H54 (cell line): ENCODE results near the gene NAALADL2.

Source experiments
- DNase-seq: peaks from one replicate; pipeline ENCODE4 v3.0.0; 2011; ENCODE audit warnings: low spot score, mixed read lengths; ENCODE audit not compliant: insufficient read length
- FAIRE-seq: peaks from 3 replicates; lab custom pipeline; 2011; peaks lifted over from hg19 to GRCh38; lab: Jason Lieb, UNC
- POLR2A ChIP-seq: IDR thresholded peaks from 2 replicates; pipeline ENCODE4 v1.6.1; 2011; ENCODE audit warnings: low read depth, mild to moderate bottlenecking, low read length

NAALADL2 gene

DNA sequence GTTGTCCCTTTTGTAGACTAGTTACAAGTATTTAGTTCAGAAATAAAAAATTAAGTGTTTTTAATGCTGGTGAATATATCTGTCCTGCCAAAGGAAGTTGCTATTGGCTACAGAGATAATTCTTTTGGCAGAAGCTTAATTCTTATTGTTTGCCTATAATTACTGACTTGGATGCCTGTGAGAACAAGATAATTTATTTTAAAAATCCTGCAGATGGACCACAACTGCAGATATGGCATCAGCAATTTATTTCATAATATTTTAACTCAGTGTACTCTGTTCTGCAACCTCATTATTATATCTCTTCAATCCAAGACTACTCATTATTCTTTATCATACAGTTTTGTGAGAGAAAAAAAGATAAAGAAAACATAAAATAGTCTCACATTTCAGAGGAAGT, 789.8 kb downstream of the NAALADL2 start:
- no peak for TF ChIP-seq POLR2A
- FAIRE-seq = no peak
- DNase-seq = no peak

DNA sequence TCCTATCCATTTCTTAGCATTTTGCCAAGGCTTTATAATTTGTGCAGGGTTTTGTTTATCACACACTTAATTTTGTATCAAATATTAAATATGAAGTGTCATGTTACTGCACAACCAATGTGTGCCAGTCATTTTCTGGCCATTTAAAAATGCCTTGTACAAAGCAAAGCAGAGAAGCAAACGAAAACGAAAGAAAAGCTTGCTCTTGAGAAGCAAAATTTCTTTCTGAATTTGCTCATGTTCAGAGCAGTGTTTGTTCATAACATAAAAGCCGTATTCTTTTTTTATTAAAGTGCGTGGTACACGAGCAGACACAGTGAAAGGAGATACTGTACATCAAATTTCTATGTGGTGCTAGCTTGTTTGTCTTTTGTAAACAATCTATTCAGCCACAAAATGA, 792.6 kb downstream of the NAALADL2 start:
- no peak for DNase-seq
- FAIRE-seq = no peak
- TF ChIP-seq POLR2A = no peak

DNA sequence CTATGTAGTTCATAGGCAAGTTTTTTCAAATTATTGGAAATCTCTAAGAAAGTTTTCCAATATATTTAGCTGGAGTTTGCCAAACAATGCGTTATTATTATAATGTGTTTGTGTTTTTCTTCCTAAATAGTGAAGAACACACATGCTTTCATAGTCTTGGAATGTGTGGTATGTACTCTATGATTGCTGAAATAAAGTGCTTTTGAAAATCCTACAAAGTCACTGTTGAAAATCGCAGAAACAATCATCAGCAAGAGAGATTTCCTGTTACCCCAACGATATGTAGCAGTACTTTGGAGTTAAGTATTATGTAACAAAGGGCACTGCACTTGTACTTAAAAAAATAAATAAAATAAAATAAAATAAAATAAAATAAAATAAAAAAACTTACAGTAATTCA, 796.2 kb downstream of the NAALADL2 start:
- no peak for TF ChIP-seq POLR2A
- no peak for FAIRE-seq

DNA sequence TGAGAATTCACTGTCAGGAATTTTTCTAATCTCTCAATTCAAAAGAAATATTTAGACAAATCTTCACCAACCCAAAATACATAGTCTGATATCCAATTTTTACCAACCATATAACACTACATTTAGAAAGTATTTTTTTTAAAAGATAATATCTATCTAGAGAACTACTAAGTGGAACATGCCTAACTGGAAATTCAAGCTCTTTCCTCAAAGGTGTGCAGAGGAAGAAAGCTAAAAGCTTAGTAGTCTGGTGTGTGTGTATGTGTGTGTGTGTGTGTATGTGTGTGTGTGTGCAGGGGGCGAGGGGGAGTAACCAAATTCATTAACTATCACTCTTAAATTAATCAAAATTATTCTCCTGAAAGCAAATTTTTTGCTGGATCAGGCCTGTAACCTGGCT, 797.3 kb downstream of the NAALADL2 start:
- no peak for DNase-seq
- no peak for TF ChIP-seq POLR2A
- no peak for FAIRE-seq

More for the DNA sequence above, 796.2 kb downstream of the NAALADL2 start:
- no peak for DNase-seq

DNA sequence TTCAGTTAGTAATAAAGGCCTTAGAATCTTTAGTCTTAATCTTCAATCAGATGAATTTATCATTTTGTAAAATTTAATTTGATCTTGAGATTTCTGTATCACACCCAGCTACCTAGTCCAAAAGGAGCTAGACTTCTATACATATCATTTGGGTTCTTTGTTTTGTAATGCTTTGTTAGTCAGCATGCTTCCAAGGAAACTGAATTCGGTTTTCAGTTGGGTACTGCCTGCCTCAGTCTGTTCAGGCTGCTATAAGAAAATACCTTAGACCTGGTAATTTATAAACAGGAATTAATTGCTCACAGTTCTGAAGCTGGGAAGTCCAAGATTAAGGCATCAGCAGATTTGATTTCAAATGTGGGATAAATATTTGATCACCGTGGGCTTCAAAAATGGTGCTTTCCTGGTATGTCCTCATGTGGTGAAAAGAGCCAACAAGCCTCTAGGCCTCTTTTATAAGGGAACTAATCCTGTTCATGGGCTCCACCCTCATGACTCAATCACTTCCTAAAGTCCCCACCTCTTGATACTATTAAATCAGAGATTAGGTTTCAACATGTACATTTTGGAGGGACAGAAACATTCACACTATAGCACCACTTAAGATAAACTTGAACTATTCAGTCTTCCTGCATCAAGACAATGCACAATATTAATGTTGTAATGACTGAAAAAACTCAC, 800.7 kb downstream of the NAALADL2 start:
- DNase-seq (no peak), FAIRE-seq (peak; percentile 6)
- TF ChIP-seq POLR2A = no peak

DNA sequence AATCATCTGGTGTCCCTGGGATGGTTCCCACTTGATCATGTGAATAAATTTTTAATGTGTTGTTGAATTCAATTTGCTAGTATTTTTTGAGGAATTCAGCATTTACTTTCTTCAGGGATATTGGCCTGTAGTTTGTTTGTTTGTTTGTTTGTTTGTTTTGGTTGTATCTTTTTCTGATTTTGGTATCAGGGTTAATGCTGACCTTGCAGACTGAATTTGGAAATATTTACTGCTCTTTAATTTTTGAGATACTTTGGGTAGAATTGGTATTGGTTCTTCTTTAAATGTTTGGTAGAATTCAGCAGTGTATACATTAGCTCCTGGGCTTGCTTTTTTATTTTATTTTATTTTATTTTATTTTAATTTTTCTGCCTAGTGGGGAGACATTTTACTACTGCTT, 803.7 kb downstream of the NAALADL2 start:
- no peak for DNase-seq
- no peak for TF ChIP-seq POLR2A
- FAIRE-seq = peak; percentile 15

DNA sequence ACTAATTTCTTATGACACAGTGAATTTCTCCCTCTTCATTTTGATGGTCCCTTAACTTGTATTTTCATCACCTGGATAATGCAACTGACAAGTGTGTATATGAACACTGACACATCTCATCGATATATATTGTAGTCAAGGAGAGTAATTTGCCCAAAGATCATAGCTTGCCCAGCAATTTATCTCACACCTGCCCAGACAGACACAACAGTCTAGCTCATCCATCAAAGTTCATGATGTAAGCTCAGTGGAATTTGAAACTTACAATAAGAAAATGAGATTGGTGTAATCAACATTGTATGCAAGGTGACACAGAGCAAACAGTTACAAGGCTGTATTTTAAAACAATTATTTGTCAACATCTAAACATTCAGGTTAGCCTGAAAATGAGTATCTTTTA, 805.8 kb downstream of the NAALADL2 start:
- TF ChIP-seq POLR2A = no peak
- peak; percentile 20 for FAIRE-seq
- DNase-seq = no peak

DNA sequence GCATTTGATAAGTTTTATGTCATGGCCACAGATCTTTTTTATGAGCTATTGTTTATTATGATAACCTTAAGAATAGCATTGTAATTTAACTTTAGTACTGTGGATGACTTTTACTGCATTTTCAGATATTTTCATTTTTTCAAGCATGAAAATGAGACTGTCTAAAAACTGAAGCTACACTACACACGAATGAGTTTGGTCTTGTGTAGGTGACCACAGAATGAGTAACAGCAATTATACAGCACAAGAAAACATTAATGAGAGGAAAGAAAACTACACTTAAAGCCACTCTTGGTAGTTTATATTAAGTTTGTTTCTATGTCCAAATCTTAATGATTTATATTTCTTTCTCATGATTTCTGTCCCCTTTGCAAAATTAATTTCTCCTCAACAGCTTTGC, 809.2 kb downstream of the NAALADL2 start:
- no peak for TF ChIP-seq POLR2A
- peak; percentile 66 for FAIRE-seq

DNA sequence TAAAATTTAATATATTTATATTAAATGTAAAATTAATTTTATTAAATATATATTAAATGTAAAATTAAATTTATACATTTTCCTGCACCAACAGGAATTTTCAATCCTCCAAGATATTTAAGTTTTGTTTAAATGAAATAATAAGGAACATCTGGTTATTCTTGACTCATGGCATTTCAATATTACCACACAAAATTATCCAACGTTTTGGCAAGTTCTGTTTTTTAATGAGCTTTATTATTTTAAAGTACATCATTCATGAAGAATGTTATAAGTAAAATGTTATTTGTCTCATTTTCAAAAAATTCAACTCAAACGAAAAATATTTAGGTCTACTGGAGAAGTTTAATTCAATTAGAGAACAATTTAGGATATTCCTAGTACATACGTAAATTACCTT, 811.4 kb downstream of the NAALADL2 start:
- no peak for FAIRE-seq
- TF ChIP-seq POLR2A = no peak
- no peak for DNase-seq

More for the DNA sequence above, 809.2 kb downstream of the NAALADL2 start:
- no peak for DNase-seq

DNA sequence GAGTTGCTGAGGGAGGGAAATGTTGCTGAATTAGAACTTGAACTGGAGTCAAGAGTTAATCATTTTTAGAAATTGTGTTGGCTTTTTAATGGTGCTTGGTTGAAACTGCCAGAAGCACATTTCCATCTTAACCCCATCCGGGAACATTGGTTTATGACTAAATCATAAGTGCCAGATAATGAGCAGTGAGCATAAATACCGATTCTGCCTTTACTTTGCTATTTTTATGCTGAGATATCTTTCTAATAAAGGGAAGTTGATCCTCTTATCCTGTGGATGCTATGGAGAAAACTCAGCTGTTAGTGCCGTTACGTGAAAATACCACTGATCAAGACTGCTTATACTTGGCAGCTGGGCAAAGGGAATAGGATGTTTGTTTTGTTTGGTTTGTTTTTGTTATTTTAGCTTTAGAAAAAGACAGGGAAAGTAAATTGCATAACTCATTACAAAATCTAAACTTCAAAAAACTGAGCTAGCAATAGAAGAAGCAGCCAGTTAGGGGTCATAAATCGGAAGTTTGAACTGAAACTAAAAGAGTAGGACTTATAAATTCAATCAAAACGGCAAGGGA, 813.1 kb downstream of the NAALADL2 start:
- no peak for TF ChIP-seq POLR2A
- peak; percentile 78 for FAIRE-seq
- DNase-seq = no peak

DNA sequence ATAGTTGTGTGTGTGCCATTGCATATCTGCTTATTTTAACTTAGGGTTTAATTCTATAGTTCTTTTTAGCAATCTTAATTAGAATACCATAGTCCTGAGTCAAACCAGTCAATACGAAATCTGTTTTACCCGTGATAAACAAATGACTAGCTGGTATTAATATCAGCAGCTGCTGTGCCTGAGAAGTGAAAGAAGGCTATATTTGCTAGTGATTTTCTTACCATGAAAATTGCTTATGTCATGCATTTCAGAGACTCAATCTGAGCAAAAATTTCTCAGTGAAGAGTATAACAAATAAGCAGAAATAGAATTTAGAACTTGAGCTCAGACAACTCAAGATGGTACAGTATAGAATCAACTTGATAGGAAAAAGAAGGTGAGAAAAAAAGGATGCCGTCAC, 820.4 kb downstream of the NAALADL2 start:
- no peak for TF ChIP-seq POLR2A
- FAIRE-seq (no peak), DNase-seq (no peak)

DNA sequence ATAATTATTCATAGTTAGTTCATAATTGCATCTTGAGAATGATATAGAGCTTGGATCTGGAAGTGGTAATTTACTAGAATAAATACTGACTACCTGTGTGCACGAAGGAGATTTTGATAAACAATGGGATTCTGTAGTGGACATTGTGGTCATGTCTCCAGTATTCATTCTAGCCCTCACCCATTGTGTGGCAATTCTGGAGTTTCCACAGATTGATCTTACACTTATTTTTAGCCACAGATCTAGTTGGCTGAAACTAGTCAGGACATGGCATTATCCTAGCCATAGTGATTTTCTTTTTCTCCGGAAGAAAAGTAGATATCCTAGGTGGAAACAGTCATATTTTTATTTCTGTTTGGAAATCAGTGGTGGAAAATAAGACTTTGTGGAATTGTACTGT, 833.1 kb downstream of the NAALADL2 start:
- TF ChIP-seq POLR2A = no peak
- DNase-seq = no peak
- no peak for FAIRE-seq

DNA sequence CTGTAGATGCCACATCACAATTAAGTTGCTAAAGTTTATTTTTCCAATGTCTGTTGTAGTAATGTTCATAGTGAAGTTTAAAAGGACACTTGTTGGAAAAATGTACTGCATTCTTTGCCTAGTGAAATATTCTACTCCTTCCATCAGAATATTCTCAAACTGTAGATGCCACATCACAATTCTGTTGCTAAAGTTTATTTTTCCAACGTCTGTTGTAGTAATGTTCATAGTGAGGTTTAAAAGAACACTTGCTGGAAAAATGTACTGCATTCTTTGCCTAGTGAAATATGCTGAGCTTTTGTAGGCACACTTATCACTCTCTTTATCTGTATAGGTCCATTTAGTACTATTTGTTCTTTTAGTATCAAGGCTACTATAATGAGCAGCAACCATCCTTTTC, 836.1 kb downstream of the NAALADL2 start:
- no peak for TF ChIP-seq POLR2A
- no peak for FAIRE-seq
- no peak for DNase-seq

DNA sequence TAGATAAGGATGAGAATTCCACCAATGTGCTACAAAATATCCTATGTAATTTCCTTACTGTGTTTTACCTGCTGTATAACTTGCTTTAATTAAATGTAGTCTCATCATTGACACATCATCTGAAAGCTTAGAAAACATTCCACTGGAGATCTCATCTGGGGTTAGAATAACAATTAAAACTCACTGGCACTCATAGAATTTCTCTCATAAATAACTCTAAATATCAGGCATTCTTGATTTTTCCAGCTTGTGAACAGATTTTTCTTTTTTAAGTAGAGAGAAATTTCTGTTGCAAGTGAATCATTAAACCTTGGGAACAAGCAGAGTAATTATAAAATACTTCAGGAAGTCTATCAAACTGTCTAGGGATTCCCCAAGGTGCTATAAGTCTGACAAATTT, 843.8 kb downstream of the NAALADL2 start:
- no peak for DNase-seq
- no peak for TF ChIP-seq POLR2A
- no peak for FAIRE-seq

DNA sequence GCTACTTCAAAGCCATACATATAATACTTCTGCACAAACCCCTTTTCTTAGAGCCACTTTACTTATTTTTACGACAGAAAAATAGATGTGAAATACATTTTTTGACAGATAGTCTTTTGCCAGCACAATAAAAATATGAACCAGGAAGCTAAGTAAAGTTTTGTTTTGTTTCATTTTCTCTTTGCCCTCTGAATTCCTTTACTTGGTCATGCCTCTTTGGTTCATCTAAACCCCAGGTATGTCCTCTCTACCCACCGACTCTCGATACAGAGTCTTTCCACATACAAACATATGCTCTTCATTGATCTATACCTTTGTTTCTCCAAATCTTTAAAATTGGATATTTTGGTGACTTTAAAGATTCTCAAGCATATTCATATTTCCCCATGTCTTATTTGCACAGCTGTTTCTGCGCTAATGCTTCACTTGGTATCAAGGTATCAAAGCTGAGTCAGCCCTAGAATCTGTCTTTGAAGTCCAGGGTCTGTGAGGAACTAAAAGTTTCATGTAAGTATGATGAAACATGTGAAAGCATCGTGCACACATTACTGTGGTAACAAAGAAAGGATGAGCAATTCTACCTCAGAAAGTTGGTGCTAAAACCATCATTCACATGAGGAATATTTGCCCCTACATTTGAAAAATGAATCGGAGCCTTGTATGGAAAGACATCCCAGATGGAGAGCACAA, 845.4 kb downstream of the NAALADL2 start:
- no peak for TF ChIP-seq POLR2A
- DNase-seq (no peak), FAIRE-seq (no peak)

DNA sequence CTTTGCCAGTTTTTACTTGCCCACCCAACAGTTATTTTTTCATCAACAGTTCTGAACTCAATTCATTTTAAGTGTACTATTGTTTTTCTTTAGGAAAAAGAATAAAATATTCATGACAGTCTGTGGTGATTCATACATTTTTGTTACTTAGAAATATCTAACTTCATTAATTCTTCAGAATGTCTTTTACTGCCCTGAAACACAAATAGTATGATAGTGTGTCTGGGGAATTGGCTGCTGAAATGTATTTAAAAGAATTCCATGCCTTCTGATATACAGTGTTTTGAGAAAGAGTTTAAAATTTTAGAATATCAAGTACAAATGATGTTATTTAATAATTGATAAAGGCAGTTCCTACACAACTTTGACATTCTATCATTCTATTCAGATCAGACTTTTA, 854.1 kb downstream of the NAALADL2 start:
- FAIRE-seq (no peak), DNase-seq (no peak)
- no peak for TF ChIP-seq POLR2A
